ENCODE results near the gene SULF2.

DNA sequence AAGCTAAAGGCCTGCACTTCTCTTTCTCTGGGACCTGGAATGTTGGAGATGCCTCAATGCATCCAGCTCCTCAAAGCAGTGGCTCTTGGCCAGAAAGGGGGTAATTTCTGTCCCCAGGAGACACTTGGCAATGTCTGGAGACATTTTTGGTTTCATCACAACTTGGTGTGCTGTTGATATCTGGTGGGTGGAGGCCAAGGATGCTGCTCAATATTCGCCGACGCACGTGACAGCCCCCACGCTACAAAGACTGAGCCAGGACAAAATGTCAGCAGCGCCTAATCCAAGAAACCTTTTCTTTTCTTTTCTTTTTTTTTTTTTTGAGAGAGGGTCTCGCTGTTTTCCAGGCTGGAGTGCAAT lies 79.8 kb downstream of the SULF2 start:
- TF ChIP-seq GATA2 (IDR thresholded peaks at IDR 0.05; ENCODE audit: low read depth, low read length) (no peak), GATA3 (IDR thresholded peaks at IDR 0.05; ENCODE audit: low read depth, low read length) (no peak)

Data from SH-SY5Y (cell line).